ENCODE data around the gene CD300LB. TPM values are rescaled to one million over a fixed set of nuclear protein-coding genes. Genes with fewer than 3 reads are reported as not detected.

Gene CD300LB
- total RNA-seq, 2 donors from 2014 or later = 0.81 to 0.85 TPM

- Histone ChIP-seq H3K4me3 (no peak overlapping the region), H3K9me3 (no peaks in the 10 kb centered on the region), H3K36me3 (no peaks in the 10 kb centered on the region), H3K27me3 (replicated peaks; ENCODE audit: insufficient read depth) (no peaks in the 10 kb centered on the region), H3K27ac (no peak overlapping the region), H3K4me1 (ENCODE audit: control insufficient read depth in 1 of 2, low read depth in 2 of 2) (peaks cover 0 to under 1% of the 10 kb centered on the region in 2 donors)
- ATAC-seq (ENCODE audit: insufficient number of reproducible peaks, low FRiP score, low read depth) (no peak), DNase-seq (ENCODE audit: low spot score) (no peak)
- TF ChIP-seq, protein P1, sequence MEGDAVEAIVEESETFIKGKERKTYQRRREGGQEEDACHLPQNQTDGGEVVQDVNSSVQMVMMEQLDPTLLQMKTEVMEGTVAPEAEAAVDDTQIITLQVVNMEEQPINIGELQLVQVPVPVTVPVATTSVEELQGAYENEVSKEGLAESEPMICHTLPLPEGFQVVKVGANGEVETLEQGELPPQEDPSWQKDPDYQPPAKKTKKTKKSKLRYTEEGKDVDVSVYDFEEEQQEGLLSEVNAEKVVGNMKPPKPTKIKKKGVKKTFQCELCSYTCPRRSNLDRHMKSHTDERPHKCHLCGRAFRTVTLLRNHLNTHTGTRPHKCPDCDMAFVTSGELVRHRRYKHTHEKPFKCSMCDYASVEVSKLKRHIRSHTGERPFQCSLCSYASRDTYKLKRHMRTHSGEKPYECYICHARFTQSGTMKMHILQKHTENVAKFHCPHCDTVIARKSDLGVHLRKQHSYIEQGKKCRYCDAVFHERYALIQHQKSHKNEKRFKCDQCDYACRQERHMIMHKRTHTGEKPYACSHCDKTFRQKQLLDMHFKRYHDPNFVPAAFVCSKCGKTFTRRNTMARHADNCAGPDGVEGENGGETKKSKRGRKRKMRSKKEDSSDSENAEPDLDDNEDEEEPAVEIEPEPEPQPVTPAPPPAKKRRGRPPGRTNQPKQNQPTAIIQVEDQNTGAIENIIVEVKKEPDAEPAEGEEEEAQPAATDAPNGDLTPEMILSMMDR (IDR thresholded peaks at IDR 0.05) = no peak
Measured at GRCh38 chr17:74573169-74573568, 41.9 kb upstream of the CD300LB start.

DNA sequence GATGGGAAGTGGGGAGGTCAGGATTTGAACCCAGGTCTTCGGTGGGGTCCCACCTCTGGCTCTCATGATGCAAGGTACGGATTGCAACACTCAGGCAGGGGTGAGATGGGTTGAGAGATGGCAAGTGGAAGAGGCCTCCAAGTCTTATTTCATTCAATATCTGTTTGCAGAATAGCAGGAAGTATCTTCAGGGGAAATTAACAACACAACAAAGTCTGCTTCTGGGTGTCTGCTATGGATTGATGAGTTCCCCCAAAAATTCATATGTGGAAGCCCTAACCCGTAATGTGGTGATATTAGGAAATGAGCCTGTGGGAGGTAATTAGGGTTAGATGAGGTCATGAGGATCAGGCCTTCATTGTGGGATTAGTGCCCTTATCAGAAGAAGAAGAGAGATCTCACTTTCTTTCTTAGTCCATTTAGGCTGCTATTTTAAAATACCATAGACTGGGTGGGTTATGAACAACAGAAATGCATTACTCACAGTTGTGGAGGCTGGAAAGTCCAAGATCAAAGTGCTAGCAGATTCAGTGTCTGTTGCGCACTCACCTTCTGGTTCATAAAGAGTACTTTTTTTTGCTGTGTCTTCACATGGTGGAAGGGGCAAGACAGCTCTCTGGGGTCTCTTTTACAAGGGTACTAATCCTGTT lies 40.5 kb upstream of the CD300LB start:
- no peaks in the 10 kb centered on the region for H3K9me3 ChIP-seq
- TF ChIP-seq, protein P1 (IDR thresholded peaks at IDR 0.05) = no peak
- peaks cover 0 to 4% of the 10 kb centered on the region in 2 donors for H3K4me1 ChIP-seq (ENCODE audit: control insufficient read depth in 1 of 2, low read depth in 2 of 2)
- no peak for DNase-seq (ENCODE audit: low spot score)
- no peak for ATAC-seq (ENCODE audit: insufficient number of reproducible peaks, low FRiP score, low read depth)
- H3K4me3 ChIP-seq = no peak overlapping the region
- no peaks in the 10 kb centered on the region for H3K36me3 ChIP-seq
- H3K27ac ChIP-seq = no peak overlapping the region
- H3K27me3 ChIP-seq (replicated peaks; ENCODE audit: insufficient read depth) = no peaks in the 10 kb centered on the region

DNA sequence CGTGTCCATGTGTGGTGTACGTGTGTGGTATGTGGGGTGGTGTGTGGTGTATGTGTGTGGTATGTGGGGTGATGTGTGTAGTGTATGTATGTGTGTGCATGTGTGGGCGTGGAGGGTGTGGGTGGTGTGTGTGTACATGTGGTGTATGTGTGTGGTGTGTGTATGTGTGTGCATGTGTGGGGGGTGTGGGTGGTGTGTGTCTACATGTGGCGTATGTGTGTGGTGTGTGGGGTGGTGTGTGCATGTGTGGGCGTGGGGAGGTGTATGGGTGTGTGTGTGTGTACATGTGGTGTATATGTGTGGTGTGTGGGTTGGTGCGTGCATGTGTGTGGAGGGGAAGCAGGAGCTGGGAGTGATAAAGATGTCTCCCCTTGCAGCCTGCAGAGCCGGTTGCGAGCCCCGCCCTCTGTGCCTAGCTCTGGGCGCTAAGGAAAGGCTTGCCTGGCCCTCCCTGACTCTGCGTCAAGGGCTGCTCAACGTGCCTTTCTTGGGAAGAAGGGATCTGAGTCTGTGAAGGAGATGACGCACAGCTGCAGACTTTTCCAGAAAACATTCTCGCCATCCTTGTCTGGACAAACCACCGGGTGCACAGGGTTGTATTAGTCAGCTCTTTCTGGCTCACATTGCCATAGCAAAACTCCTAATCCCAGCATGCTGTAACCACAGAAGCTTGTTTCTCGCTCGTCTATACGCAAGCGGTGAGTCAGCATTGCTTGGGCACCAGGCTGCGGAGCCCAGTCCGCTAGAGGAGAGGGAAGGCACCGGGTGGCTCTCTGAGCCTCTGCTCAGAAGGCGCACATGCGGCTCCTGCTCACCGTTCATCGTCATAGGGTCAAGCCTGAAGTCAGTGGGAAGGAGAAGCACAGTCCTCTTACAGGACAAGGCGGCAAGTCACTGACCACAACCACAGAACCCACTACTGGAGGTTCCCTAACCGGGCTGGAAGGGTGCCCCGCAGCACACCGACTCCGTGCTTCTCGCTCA lies 38.0 kb upstream of the CD300LB start:
- H3K27me3 ChIP-seq (replicated peaks; ENCODE audit: insufficient read depth) = no peaks in the 10 kb centered on the region
- peaks cover 0 to 4% of the 10 kb centered on the region in 2 donors for H3K4me1 ChIP-seq (ENCODE audit: control insufficient read depth in 1 of 2, low read depth in 2 of 2)
- peak; percentile 66 for ATAC-seq (ENCODE audit: insufficient number of reproducible peaks, low FRiP score, low read depth)
- TF ChIP-seq, protein P1 (IDR thresholded peaks at IDR 0.05) = no peak
- no peaks in the 10 kb centered on the region for H3K9me3 ChIP-seq
- no peak overlapping the region for H3K4me3 ChIP-seq
- H3K27ac ChIP-seq = no peak overlapping the region
- DNase-seq (ENCODE audit: low spot score) = peak; percentile 35
- no peaks in the 10 kb centered on the region for H3K36me3 ChIP-seq

DNA sequence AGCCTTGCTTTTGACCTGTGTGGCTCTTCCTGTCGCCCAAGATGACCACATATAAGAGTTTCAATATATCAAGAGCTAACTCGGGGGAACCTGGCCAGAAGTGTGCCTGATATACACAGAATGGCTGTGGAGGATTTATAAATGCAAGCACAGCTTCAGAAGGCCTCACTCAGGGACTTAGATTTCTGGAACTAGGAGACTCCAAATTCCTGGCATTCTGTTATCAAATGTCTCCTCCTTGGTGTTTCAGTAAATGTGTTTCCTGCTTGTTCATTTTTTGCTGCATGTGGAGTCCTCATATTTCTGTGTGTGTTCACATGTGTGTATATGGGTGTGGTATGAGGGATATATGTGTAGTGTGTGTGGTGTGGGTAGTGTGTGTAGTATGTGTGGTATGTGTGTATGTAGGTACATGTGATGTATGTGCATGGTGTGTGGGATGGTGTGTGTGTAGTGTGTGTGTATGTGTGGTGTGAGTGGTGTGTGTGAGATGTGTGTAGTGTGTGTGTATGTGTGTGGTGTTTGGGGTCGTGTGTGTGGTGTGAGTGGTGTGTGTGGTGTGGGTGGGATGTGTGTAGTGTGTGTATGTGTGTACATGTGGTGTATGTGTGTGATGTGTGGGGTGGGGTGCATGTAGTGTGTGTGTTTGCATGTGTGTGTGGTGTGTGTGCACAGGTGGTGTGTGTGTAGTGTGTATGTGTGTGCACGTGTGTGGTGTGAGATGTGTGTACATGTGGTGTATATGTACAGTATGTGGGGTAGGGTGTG lies 37.0 kb upstream of the CD300LB start:
- no peak for ATAC-seq (ENCODE audit: insufficient number of reproducible peaks, low FRiP score, low read depth)

More for the DNA sequence above, 37.0 kb upstream of the CD300LB start:
- no peak overlapping the region for H3K4me3 ChIP-seq
- no peaks in the 10 kb centered on the region for H3K27me3 ChIP-seq (replicated peaks; ENCODE audit: insufficient read depth)
- DNase-seq (ENCODE audit: low spot score) = no peak
- no peaks in the 10 kb centered on the region for H3K9me3 ChIP-seq
- no peaks in the 10 kb centered on the region for H3K36me3 ChIP-seq
- H3K27ac ChIP-seq = no peak overlapping the region
- H3K4me1 ChIP-seq (ENCODE audit: control insufficient read depth in 1 of 2, low read depth in 2 of 2) = peaks cover 0 to 4% of the 10 kb centered on the region in 2 donors
- TF ChIP-seq, protein P1 (IDR thresholded peaks at IDR 0.05) = no peak
